HG02588 (cell line): Measurements from ENCODE around the gene TMEM109.

ENCODE experiments used
- ATAC-seq: cut with Tn5 transposase; IDR thresholded peaks from one replicate; pipeline ENCODE4 v1.9.1; 2021; ENCODE audit warnings: mild to moderate bottlenecking, moderate library complexity; ENCODE audit not compliant: unreplicated experiment

TMEM109 gene, protein sequence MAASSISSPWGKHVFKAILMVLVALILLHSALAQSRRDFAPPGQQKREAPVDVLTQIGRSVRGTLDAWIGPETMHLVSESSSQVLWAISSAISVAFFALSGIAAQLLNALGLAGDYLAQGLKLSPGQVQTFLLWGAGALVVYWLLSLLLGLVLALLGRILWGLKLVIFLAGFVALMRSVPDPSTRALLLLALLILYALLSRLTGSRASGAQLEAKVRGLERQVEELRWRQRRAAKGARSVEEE

DNA sequence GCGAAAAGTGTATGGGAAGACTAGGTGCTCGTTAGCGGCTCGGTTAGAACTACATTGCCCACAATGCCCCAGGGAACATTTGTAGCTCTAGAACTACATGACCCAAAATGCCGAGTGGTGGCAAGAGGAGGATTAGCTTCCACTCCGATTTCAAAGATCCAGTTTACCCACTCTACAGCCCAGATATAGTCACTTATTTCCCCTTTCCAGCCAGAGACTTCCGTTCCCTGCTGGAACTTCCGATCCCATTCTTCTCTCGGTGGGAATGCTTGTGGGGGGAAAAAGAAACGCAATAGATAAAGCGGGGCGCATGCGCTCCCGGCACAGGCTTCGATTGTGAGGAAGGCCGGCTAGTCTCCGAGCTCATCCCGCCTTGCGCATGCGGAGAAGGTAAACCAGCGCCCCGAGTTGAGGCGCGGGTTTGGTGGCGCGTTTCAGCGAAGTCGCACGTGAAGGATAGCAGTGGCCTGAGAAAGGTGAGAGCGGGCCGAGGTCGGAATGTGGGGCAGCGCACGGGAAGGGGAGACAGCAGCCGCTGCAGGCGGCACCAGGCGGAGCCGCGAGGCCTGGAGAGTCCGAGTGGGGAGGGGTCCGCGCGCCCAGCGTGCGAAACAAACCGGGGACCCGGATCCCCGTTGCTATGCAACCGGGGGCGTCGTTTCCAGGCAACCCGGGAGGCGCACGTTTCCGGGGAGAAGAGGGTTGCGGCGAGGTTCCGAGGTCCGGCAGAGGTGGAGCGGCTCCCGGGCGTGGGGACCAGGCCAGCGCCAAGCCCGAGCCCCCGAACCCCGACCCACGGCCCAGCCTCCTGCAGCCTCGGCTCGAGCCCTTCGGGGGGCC lies at the start of gene TMEM109:
Gene TMEM109, plus strand, starts transcription at position 366 of the 840 bp plus-strand sequence. CDS start 5,536 bp downstream, outside the sequence.
- ATAC-seq = peak; percentile 43

DNA sequence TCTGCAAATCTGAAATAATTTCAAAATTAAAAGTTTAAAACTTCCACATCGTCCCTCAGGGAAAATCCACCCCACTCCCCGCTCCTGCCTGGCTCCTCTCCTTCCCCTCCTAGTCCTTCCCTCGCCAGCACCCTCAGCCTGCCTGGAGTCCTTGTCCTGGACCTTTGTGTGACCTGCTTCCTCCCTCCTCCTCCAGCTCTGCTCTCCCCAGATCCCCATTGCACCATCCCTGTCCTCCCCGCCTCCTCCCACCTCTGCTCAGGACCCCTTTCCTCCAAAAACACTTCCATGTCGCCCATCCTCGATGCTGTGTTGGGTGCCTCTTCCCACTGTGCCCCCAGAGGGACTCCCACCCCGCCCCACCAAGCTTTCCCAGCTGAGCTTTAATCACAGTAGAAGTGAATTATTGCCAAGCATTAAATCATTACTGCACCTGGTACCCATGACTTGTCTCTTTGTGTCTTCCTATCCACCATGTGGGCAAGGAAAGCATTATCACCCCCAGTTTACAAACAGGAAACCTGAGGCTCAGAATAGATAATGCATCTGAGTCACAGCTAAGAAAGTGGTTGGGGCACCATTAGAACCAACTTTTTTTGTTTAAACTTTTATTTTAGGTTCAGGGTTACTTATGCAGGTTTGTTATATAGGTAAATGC lies 49.0 kb upstream of the TMEM109 start:
- no peak for ATAC-seq

GRCh38 chr11:60866911-60867870 lies 46.8 kb upstream of the TMEM109 start, which contains the start of gene ZP1:
ZP1 (plus strand) TSS chr11:60867542; CDS start chr11:60867562, 20 bp downstream.
- no peak for ATAC-seq

GRCh38 chr11:60867871-60868681 lies 45.9 kb upstream of the TMEM109 start:
- ATAC-seq = no peak

- no peak for ATAC-seq
Measured at GRCh38 chr11:60868682-60869450, 45.1 kb upstream of the TMEM109 start.

DNA sequence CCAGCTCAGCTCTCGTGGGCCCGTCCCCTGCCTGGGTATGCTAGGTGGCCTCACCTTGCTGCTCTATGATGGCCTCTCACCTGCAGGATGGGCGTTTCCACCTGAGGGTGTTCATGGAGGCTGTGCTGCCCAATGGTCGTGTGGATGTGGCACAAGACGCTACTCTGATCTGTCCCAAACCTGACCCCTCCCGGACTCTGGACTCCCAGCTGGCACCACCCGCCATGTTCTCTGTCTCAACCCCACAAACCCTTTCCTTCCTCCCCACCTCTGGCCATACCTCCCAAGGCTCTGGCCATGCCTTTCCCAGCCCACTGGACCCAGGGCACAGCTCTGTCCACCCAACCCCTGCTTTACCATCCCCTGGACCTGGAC lies 44.5 kb upstream of the TMEM109 start:
- ATAC-seq = no peak

GRCh38 chr11:60870276-60870675 lies 43.7 kb upstream of the TMEM109 start:
- ATAC-seq = no peak

- ATAC-seq = no peak
Measured at GRCh38 chr11:60870733-60871377, 43.1 kb upstream of the TMEM109 start.

DNA sequence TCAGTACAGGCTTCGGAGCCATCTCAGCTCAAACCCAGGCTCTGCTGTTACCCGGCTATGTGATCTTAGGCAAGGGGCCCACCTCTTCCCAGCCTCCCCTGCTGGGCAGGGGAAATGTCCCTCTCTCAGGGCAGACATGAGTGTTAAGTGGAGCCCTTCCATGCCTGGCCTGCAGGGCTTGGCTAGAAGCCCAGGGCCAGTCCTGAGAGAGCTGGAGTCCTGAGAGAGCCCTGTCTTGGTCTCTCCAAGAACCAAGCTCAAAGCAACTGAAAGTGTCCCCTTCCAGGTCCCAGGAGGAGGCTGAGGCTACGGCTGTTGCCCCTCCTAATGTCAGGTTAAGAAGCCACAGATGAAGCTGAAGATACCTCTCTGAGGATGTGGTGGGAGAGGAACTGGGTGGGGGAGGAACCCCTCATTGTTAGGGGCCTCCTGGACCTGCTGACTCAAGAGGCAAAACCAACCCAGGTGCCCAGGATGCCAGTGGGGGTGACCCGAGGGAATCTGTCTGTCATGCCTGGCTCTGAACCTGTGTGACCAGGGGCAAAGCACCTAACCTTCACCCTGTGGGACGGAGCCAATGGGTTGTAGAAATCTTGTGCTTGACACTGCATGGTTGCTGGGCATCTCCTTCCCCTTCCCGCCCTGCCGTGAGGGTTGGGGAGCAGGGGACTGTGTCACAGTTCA lies 42.4 kb upstream of the TMEM109 start:
- ATAC-seq = no peak

- no peak for ATAC-seq
Measured at GRCh38 chr11:60872124-60872960, 41.6 kb upstream of the TMEM109 start.

DNA sequence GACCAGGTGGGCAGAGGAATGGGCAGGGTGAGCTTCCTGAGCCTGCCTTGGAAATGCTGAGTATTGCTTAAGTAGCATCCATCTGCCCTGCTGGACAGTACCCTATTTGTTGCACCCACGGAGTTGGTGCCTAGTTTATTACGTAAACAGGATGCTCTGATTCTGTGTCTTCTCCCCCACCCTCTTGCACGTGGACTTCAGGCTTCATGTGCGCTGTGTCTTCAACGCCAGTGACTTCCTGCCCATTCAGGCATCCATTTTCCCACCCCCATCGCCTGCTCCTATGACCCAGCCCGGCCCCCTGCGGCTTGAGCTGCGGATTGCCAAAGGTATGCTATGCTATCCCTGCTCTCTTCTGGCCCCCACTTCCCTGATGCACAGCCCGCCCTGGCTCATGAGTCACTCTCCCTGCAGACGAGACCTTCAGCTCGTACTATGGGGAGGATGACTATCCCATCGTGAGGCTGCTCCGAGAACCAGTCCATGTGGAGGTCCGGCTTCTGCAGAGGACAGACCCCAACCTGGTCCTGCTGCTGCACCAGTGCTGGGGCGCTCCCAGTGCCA lies 40.9 kb upstream of the TMEM109 start:
- ATAC-seq = no peak

DNA sequence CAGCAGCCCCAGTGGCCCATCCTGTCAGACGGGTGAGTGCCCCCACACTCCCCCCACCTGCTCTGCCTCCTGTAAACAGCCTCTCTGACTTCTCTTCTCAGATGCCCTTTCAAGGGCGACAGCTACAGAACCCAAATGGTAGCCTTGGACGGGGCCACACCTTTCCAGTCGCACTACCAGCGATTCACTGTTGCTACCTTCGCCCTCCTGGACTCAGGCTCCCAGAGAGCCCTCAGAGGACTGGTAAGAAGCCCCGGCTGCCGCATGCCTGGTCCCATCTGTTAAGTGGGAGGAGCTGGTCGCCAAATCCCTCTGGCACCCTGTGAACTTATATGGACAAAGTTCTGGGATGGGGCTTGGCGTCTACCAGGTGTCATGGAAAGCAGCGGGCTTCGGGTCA lies 40.4 kb upstream of the TMEM109 start:
- ATAC-seq = no peak

GRCh38 chr11:60874421-60875365 lies 39.3 kb upstream of the TMEM109 start:
- no peak for ATAC-seq

DNA sequence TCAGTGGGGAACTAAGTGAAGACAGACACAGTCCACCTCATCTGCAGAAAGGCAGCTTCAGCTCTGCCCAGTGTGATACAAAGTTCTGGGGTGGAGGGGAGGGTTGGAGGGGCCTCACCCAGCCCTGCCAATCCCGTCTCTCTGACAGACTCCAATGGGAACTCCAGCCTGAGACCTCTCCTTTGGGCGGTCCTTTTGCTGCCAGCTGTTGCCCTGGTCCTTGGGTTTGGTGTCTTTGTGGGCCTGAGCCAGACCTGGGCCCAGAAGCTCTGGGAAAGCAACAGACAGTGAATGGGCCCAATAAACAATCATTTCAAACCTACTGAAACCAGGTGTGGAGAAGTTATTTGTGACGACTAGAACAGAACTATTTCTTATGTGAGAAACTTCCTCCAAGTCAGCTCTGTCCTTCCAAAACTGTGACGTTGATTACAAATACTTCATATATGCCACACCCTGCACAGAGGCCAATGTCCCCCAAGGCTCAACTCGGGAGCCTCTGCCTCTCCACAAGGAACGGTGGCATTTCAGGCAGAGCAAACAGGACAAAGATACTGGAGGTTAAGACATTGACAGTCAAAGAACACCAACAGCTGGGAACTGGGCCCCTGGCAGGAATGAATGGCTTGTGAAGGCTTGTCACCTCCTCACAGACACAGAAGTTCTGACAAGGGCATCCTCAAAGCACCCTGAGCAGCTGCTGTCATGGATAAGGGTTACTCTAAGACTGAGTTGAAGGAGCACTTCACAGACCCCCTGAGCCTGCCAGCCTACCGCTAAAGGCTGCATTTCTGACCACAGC lies 38.4 kb upstream of the TMEM109 start:
- no peak for ATAC-seq

DNA sequence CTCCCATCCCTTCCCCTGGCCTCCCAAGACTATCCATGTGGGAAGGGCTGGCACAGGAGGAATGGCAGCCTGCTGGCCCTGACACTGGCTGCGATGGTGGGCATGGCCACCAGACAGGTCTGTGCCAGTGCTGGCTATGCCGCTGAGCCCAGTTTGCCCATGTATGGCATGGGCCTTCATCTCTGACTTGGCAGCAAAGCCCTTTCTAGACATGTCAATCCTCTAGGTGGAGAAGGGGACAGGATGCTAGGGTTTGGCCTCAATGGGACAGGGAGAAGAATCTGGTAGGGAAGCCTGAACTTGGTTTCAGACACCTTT lies 37.8 kb upstream of the TMEM109 start:
- ATAC-seq = no peak
